Measurements from ENCODE around the gene TMUB1. TPM values are rescaled to one million over a fixed set of nuclear protein-coding genes. Genes with fewer than 3 reads are reported as not detected.
A peak's percentile ranks its signal among the peaks of the same experiment; 100 is the strongest.

The TMUB1 gene
- total and polyA plus RNA-seq, 4 experiments from 2014 or later = 42.6 to 66.7 (median 48.8) TPM

- Histone ChIP-seq H3K27me3 (ENCODE audit: insufficient read depth, low read length) (no peaks in the 10 kb centered on the region), H3K27ac (ENCODE audit: low read depth, low read length) (no peak overlapping the region), H3K4me3 (ENCODE audit: low read length in 2 of 2) (no peak overlapping the region), H3K4me1 (ENCODE audit: insufficient read depth, low read length) (peaks cover 11% of the 10 kb centered on the region), H3K9me3 (ENCODE audit: control insufficient read depth in 1 of 2, low read length in 2 of 2) (no peaks in the 10 kb centered on the region), H3K36me3 (ENCODE audit: insufficient read depth, low read length) (no peaks in the 10 kb centered on the region)
- Mint-ChIP-seq H3K36me3 (no peaks in the 10 kb centered on the region), H3K4me1 (peaks cover 4 to 18% (median 11%) of the 10 kb centered on the region in 4 donors), H3K27me3 (peaks cover 0 to 2% of the 10 kb centered on the region in 2 donors), H3K4me3 (no peak overlapping the region), H3K27ac (no peak overlapping the region), H3K9me3 (no peaks in the 10 kb centered on the region)
- peak; percentile 59 to 69 (median 66) for DNase-seq
- intact Hi-C loops (cut with micrococcal nuclease) = no loop called here
- ChIA-PET CTCF (ENCODE audit: partially characterized antibody) (interaction anchor here (1.1 to 1.3 kb wide), 2 partner anchors 66 to 153 kb away, joined by 3 to 4 read pairs; no protein-coding TSS in a partner anchor), POLR2A (ENCODE audit: partially characterized antibody) (interaction anchor here (0.8 to 1.3 kb wide), 6 partner anchors 9 to 57 kb away, joined by 3 read pairs; no protein-coding TSS in a partner anchor)
These were observed 32.2 kb downstream of the TMUB1 start for GRCh38 chr7:151051108-151051507.

- Histone ChIP-seq H3K4me3 (ENCODE audit: low read length in 2 of 2) (no peak overlapping the region), H3K27ac (ENCODE audit: low read depth, low read length) (no peak overlapping the region), H3K9me3 (ENCODE audit: control insufficient read depth in 1 of 2, low read length in 2 of 2) (no peaks in the 10 kb centered on the region), H3K27me3 (ENCODE audit: insufficient read depth, low read length) (no peaks in the 10 kb centered on the region), H3K4me1 (ENCODE audit: insufficient read depth, low read length) (peaks cover 11% of the 10 kb centered on the region), H3K36me3 (ENCODE audit: insufficient read depth, low read length) (no peaks in the 10 kb centered on the region)
- ChIA-PET CTCF (ENCODE audit: partially characterized antibody) (no interaction called here), POLR2A (ENCODE audit: partially characterized antibody) (interaction anchor here (1.5 kb wide), 1 partner anchor 21 kb away, joined by 6 read pairs; the partner anchor contains the start of gene ABCB8)
- peaks cover 2 to 17% (median 7%) of the 10 kb centered on the region in 4 donors for H3K4me1 Mint-ChIP-seq
- H3K4me3 Mint-ChIP-seq = no peak overlapping the region
- peaks cover 3 to 16% of the 10 kb centered on the region in 2 donors for H3K36me3 Mint-ChIP-seq
- peaks cover 0 to 2% of the 10 kb centered on the region in 2 donors for H3K27me3 Mint-ChIP-seq
- intact Hi-C loops (cut with micrococcal nuclease) = no loop called here
- peak overlapping the region in 1 of 7 donors; percentile 47 for H3K27ac Mint-ChIP-seq
- H3K9me3 Mint-ChIP-seq = no peaks in the 10 kb centered on the region
- DNase-seq = no peak
These were observed 34.3 kb downstream of the TMUB1 start for GRCh38 chr7:151048911-151049463.

GRCh38 chr7:151047976-151048815 is 35.1 kb downstream of the TMUB1 start, which contains the start of gene ASIC3:
TSS of gene ASIC3 (plus strand) at chr7:151048531. CDS start at chr7:151048886, 355 bp downstream.
- H3K4me1 ChIP-seq (ENCODE audit: insufficient read depth, low read length) = peaks cover 7% of the 10 kb centered on the region
- ChIA-PET CTCF (ENCODE audit: partially characterized antibody) (no interaction called here), POLR2A (ENCODE audit: partially characterized antibody) (interaction anchor here (1.5 kb wide), 1 partner anchor 20 kb away, joined by 6 read pairs; the partner anchor contains the start of gene ABCB8)
- Mint-ChIP-seq H3K36me3 (peaks cover 4 to 17% of the 10 kb centered on the region in 2 donors), H3K4me1 (peaks cover 2 to 15% (median 7%) of the 10 kb centered on the region in 4 donors), H3K27me3 (peaks cover 0 to 2% of the 10 kb centered on the region in 2 donors), H3K9me3 (no peaks in the 10 kb centered on the region), H3K27ac (peak within 1 kb of the TSS in 1 of 7 donors; percentile 47), H3K4me3 (no peak within 1 kb of the TSS)
- no peaks in the 10 kb centered on the region for H3K9me3 ChIP-seq (ENCODE audit: control insufficient read depth in 1 of 2, low read length in 2 of 2)
- intact Hi-C loops (cut with micrococcal nuclease) = no loop called here
- no peaks in the 10 kb centered on the region for H3K27me3 ChIP-seq (ENCODE audit: insufficient read depth, low read length)
- no peak within 1 kb of the TSS for H3K4me3 ChIP-seq (ENCODE audit: low read length in 2 of 2)
- no peaks in the 10 kb centered on the region for H3K36me3 ChIP-seq (ENCODE audit: insufficient read depth, low read length)
- DNase-seq = no peak
- H3K27ac ChIP-seq (ENCODE audit: low read depth, low read length) = no peak within 1 kb of the TSS

- Histone ChIP-seq H3K27me3 (ENCODE audit: insufficient read depth, low read length) (no peaks in the 10 kb centered on the region), H3K4me3 (ENCODE audit: low read length in 2 of 2) (no peak overlapping the region), H3K27ac (ENCODE audit: low read depth, low read length) (no peak overlapping the region), H3K4me1 (ENCODE audit: insufficient read depth, low read length) (peaks cover 5% of the 10 kb centered on the region), H3K9me3 (ENCODE audit: control insufficient read depth in 1 of 2, low read length in 2 of 2) (no peaks in the 10 kb centered on the region), H3K36me3 (ENCODE audit: insufficient read depth, low read length) (no peaks in the 10 kb centered on the region)
- POLR2A ChIA-PET (ENCODE audit: partially characterized antibody) = interaction anchor here (0.6 to 1.0 kb wide), 2 partner anchors 10 to 19 kb away, joined by 3 read pairs; partner anchors contain the start of gene ABCB8
- Mint-ChIP-seq H3K27me3 (no peaks in the 10 kb centered on the region), H3K4me1 (peaks cover 0 to 8% (median 0%) of the 10 kb centered on the region in 4 donors), H3K4me3 (no peak overlapping the region), H3K27ac (no peak overlapping the region), H3K36me3 (peaks cover 4 to 17% of the 10 kb centered on the region in 2 donors), H3K9me3 (no peaks in the 10 kb centered on the region)
- intact Hi-C loops (cut with micrococcal nuclease) = no loop called here
- CTCF ChIA-PET (ENCODE audit: partially characterized antibody) = no interaction called here
- no peak for DNase-seq
These were observed 36.4 kb downstream of the TMUB1 start for GRCh38 chr7:151046603-151047573.

GRCh38 chr7:151045967-151046366 is 37.3 kb downstream of the TMUB1 start:
- Mint-ChIP-seq H3K4me1 (peaks cover 0 to 4% (median 0%) of the 10 kb centered on the region in 4 donors), H3K27me3 (no peaks in the 10 kb centered on the region), H3K4me3 (no peak overlapping the region), H3K27ac (peak overlapping the region in 1 of 7 donors; percentile 84), H3K9me3 (no peaks in the 10 kb centered on the region), H3K36me3 (peaks cover 4 to 17% of the 10 kb centered on the region in 2 donors)
- CTCF ChIA-PET (ENCODE audit: partially characterized antibody) = no interaction called here
- H3K4me1 ChIP-seq (ENCODE audit: insufficient read depth, low read length) = peaks cover 2% of the 10 kb centered on the region
- no peaks in the 10 kb centered on the region for H3K9me3 ChIP-seq (ENCODE audit: control insufficient read depth in 1 of 2, low read length in 2 of 2)
- no peaks in the 10 kb centered on the region for H3K36me3 ChIP-seq (ENCODE audit: insufficient read depth, low read length)
- intact Hi-C loops (cut with micrococcal nuclease) = no loop called here
- no peak overlapping the region for H3K4me3 ChIP-seq (ENCODE audit: low read length in 2 of 2)
- POLR2A ChIA-PET (ENCODE audit: partially characterized antibody) = interaction anchor here (0.6 kb wide), 1 partner anchor 11 kb away, joined by 3 read pairs; no protein-coding TSS in a partner anchor
- DNase-seq = no peak
- no peak overlapping the region for H3K27ac ChIP-seq (ENCODE audit: low read depth, low read length)
- H3K27me3 ChIP-seq (ENCODE audit: insufficient read depth, low read length) = no peaks in the 10 kb centered on the region

- DNase-seq = no peak
- Mint-ChIP-seq H3K27me3 (no peaks in the 10 kb centered on the region), H3K9me3 (no peaks in the 10 kb centered on the region), H3K36me3 (peaks cover 4 to 17% of the 10 kb centered on the region in 2 donors), H3K4me3 (no peak overlapping the region), H3K4me1 (peaks cover 0 to 4% (median 0%) of the 10 kb centered on the region in 4 donors), H3K27ac (no peak overlapping the region)
- H3K9me3 ChIP-seq (ENCODE audit: control insufficient read depth in 1 of 2, low read length in 2 of 2) = no peaks in the 10 kb centered on the region
- POLR2A ChIA-PET (ENCODE audit: partially characterized antibody) = no interaction called here
- H3K4me1 ChIP-seq (ENCODE audit: insufficient read depth, low read length) = no peaks in the 10 kb centered on the region
- H3K36me3 ChIP-seq (ENCODE audit: insufficient read depth, low read length) = no peaks in the 10 kb centered on the region
- CTCF ChIA-PET (ENCODE audit: partially characterized antibody) = interaction anchor here (1.4 kb wide), 1 partner anchor 79 kb away, joined by 3 read pairs; no protein-coding TSS in a partner anchor
- no peaks in the 10 kb centered on the region for H3K27me3 ChIP-seq (ENCODE audit: insufficient read depth, low read length)
- no peak overlapping the region for H3K27ac ChIP-seq (ENCODE audit: low read depth, low read length)
- no peak overlapping the region for H3K4me3 ChIP-seq (ENCODE audit: low read length in 2 of 2)
- intact Hi-C loops (cut with micrococcal nuclease) = no loop called here
These were observed 38.0 kb downstream of the TMUB1 start for GRCh38 chr7:151045262-151045661.

Measured in CD4-positive, alpha-beta memory T cell (primary cell).